ENCODE results near the gene TCF12.
A peak's percentile ranks its signal among the peaks of the same experiment; 100 is the strongest.

TCF12 gene

DNA sequence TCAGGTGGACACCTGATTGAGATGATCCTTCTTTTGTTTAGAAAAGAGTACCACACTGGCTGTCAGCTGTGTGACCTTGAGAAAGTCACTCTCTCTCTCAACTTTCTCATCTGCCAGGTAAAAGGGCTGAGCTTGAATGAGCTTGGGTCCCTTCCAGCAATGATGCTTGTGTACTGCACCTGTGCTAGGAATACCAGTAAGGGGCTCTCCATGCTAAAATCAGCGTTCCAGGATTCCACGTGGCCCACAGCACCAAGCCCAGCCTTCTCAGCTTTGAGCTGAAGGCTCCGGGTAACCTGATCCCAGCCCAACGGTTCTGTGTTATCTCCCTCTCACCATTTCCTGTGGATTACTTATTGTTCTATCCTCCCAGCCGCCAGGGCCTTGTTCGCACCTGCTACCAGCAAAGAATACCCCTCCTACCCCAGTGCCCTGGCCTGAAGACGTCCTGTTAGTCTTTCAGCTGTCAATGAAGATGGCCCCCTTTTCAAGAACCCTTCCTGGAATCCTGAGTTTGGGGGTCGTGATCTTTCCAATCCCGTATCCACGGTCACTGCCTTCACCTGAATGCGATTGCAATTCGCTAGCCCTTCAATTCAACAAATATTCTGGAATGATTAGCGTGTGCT lies 403.6 kb downstream of the TCF12 start:
- DNase-seq (ENCODE audit: low spot score) = no peak

DNA sequence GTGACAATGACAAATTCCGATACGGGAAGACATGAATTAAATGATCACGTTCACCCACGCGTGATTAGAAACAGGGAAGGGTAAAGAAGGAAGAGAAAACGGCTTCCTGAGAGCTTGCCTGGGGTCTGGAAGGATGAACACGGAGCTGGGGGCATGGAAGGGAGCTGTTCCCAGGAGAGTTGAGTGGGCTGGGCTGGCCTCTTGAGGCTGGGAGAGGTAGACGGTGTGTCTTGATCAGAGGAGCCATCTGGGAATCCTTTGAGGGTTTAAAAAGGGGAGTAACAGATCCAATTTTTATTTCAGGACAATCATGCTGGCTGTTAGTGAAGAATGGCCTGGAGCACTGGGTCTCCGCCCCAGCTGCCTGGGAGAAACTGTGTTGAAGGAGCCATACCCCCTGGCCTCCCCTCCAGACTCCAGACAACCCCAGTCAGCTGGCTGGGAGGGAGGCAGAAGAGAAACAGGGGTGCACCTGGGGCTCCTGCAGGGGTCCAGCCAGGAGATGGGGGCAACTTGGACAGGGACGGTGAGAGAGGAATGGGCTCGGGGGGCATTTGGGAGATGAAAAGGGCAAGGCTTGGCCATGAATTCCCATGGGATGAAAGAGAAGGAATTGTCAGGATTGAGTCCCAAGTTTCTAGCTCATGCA lies 404.3 kb downstream of the TCF12 start:
- no peak for DNase-seq (ENCODE audit: low spot score)

DNA sequence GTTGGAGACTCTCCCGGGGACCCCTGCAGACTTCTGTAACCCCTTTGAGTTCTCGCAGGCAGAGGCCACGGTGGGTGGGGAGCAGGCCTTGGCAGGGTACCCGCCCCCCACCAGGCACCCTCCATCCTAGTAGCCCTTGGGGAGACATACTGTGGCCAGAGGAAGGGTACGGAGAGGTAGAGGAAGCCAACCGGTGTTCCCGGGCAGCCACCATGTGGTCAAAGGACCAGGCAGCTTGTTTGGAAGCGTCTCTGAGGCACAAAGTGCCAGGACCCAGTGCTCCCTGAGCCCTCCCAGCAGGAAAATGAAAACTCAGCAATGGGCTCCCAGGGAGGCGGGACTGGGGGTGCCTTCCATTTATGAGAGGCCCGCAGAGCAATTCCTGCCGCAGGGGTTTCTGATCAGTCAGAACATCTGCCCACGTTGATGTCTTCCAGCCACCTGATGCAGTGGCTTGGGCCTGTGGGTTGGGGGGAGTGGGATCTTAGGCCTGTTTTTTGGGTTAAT lies 404.9 kb downstream of the TCF12 start:
- DNase-seq (ENCODE audit: low spot score) = no peak

DNA sequence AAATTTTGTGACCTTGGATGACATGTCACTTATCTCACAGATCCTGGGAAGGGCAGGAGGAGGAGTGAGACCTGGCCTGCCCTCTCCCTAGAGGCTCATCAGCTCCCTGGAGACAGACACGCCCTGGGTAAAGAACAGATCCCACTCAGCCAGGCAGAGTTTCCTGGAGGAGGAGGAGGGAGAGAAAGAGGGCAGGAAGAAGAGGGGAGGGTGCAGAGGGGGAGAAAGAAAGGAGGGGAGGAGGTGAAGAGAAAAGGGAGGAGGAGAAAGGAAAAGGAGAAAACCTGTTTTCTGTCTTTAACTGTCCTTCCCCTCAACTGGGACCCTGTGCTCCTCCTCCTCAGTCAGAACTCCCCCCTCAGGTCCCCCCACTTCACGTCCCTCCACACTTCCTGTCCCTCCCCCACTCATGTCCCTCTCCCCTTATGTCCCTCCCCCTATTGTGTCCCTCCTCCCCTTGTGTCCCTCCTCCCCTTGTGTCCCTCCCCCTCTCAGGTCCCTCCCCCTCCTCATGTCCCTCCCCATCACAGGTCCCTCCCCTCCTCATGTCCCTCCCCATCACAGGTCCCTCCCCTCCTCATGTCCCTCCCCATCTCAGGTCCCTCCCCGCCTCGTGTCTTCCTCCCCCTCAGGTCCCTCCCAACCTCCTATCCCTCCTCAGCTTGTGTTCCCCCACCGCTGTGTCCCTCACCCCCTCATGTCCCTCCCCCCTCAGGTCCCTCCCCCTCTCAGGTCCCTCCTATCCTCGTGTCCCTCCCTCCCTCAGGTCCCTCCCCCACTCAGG lies 405.6 kb downstream of the TCF12 start:
- peak; percentile 71 for DNase-seq (ENCODE audit: low spot score)

DNA sequence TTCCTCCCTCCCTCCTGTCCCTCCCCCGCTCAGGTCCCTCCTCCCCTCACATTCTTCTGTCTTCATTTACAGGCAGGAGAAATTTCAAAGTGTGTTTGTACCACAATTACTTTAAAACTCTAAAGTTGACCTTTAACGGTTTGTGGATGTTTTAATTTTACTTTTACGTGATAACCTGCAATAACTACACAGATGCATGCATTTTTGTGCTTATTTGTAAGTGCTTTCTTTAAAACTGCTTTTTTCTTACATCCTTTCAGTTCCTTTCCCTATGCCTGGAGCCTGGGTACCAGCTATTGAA lies 406.1 kb downstream of the TCF12 start:
- no peak for DNase-seq (ENCODE audit: low spot score)

DNA sequence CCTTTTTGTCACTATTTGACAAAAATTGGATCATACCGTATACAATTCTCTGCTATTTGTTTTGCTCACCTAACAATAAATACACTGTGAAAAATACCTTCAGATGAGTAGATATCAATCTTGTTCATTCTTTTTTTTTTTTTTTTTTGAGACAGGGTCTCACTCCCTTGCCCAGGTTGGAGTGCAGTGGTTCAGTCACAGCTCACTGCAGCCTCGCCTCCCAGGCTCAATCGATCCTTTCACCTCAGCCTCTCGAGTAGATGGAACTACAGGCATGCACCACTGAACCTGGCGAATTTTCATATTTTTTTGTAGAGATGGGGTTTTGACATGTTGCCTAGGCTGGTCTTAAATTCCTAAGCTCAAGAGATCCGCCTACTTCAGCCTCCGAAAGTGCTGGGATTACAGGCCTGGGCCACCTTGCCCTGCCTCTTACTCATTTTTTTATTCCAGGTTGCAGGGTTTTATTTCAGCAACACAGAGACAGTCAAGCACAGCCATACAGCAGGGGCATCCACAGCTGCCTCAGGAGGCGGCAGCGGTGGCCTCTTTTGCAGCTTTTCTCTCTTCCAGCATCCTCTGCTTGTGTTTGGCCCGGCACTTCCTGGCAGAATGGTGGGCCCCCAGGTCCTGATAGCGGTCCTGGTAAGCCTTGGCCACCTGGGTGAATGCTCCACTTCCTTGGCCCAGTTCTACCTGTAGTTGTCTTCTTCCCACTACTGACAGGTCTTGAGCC lies 406.7 kb downstream of the TCF12 start:
- no peak for DNase-seq (ENCODE audit: low spot score)

DNA sequence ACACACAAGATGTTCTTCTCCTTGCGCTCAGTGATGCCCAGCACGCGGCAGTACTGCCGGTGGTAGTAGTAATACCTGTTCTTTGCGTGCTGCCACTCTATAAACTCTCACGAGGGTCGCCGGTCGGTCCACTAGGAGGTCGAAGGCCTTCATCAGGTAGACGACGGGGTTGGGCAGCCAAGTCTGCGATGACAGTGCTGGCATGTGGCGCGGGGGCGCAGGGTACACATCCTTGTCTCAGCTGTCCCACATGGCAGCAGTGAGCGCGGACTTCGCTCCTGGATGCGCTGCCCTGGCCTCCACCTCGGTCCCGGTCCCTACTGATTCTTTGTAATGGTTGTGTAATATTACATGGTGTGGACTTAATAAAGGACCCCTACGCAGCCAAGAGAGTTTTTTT lies 407.8 kb downstream of the TCF12 start:
- DNase-seq (ENCODE audit: low spot score) = no peak

DNA sequence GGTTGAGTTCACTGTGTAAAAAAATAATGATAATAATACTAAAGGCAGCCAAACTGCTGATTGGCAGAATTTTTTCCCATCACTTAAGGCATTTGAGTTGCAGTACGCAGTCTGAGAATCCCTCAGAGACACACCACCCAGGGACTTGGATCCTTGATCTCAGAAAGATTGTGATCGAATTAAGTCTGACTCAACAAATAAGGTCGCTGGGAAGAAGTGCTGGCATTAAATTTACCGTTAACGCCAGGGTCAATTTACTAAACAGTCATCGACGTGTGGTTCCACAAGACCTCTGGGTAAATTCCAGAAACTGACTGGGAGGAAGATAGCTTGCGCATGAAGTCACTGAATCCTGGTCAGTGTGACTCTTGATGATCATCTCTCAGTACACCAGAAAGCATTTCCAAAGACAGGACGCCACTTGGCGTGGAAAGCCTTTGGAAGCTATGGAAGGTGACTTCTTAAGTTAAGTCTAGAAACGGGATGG lies 409.6 kb downstream of the TCF12 start:
- no peak for DNase-seq (ENCODE audit: low spot score)

DNA sequence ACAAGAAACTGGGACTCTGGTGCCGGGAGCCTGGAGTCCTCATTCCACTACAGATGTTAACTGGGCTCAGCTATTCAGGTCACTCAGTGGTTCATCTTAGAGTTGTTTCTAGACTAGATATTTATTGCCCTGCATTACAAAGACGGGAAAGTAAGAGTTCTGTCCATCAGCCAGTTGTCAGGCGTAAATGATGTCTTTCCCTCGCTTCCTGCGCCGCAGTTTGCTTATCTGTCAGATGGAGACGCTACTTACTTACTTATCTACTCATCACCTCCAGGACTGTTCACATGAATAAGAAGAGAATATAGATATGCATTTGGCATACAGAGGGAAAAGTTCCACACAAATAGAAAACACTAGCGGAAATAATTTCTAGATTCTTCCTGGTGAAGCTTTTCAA lies 410.0 kb downstream of the TCF12 start:
- DNase-seq (ENCODE audit: low spot score) = no peak

DNA sequence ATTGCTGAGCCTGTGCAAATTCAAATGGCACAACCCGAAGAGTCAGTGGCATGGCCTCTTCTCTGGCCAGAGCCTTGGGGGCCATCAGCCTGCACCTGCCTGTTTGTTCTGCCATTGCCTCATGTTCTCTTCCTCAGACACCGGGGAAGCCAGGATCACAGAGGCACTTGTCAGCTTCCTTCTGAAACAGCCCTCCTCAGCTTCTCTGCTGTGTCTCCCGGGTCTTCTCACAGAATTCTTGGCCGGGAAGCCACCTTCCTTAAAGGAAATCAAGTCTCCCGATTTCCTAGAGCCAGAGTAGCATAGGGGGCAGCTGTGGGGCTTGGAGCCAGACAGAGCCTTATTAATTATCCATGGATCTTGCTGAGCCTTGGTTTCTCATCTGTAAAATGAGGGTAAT lies 410.5 kb downstream of the TCF12 start:
- DNase-seq (ENCODE audit: low spot score) = no peak

DNA sequence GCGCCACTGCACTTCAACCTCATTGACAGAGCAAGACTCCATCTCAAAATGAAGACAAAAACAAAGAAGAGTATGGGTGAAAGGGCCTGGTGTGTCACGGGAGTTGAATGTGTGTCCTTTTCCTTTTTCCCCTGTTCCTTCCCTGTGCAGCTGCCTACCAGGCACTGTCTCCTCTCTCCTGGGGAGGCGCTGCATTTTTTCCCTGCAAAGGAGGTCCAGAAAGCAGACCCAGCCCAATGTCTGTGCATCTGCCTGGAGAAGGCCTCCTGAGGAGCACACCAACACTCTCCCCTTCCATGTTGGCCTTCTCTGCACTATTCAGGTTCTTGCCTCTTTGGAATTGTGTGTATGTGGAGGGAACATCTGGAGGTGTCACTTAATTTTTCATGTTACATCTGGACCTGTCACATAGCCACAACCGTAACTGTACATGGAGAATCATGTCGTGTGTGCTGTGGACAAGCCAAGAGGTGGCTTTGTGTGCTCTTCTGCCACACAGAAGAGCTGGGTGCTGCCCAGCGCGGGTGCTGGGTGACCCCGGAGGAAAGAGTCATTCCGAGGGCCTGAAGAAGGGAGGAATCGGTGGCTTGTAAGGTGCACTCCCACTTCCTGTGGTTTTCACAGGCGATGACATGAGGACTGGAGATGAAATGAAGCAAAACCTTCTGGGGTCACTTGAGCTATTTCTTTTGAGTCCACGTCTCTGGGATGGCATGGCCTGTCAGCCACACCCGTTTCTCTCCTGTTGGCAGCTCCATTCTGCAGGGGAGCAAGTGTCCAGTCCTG lies 411.3 kb downstream of the TCF12 start:
- no peak for DNase-seq (ENCODE audit: low spot score)

DNA sequence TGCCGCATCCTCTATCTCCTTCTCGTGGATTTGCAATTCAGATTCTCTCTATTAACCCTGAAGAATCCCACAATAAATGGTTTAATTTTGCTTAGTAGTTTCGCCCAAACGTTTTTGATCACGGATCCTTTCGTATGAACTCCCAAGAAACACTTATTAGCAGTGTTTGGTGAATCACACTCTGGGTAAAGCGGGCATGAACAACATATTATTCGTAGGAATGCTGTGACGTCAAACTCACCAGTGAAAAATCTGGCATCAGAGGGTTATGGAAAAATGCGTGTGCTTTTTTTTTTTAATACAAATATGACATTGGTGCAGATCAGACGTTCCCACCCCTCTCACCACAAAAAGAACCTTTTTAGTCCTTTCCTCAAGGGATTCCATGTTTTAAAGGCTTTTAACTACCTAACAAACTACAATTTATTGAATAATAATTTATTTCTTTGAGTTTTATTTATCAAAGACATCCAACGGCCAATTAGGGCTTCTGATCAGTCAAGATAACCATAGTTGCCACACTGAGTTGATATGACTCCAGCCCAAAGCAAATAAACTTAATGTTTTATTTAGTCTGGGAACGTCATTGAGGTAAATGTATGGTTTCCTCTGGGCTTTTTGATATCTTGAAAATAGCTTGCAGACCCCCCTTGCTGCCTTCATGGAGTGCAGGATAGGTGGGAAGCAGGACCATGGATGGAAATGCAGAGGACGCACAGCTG lies 412.3 kb downstream of the TCF12 start:
- no peak for DNase-seq (ENCODE audit: low spot score)

DNA sequence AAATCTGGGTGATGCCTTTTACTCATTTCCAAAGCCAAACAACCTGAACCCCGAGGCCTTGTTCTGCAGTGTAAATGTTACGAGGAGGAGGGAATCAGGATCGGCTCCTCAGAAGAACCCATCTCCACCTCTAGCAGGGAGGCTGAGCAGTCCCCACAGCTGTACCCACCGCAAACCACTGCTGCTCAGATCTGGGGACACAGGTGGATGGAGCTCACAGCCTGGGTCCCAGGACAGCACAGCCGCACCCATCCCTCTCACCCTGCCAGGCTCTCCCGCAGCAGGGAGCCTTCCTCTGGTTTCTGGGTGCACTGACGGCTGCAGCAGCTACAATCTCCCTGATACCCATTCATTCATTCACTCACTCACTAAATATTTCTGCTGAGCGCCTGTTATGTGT lies 413.9 kb downstream of the TCF12 start:
- DNase-seq (ENCODE audit: low spot score) = no peak

DNA sequence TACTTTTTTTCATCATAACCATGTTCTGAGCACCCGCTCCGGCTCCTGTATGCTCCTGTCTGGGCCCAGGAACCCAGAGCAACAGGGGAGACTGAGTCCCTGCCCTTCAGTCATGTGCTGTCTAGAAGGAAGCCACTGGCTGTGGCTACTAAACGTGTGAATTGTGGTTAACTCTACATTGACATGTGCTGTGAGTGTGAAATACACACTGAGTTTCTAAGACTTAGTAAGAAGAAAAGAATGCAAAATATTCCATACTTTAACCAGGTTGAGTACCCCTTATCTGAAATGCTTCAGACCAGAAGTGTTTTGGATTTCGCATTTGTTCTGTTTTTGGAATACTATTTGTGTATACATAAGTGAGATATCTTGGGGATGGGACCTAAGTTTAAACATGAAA lies 415.0 kb downstream of the TCF12 start:
- DNase-seq (ENCODE audit: low spot score) = no peak

DNA sequence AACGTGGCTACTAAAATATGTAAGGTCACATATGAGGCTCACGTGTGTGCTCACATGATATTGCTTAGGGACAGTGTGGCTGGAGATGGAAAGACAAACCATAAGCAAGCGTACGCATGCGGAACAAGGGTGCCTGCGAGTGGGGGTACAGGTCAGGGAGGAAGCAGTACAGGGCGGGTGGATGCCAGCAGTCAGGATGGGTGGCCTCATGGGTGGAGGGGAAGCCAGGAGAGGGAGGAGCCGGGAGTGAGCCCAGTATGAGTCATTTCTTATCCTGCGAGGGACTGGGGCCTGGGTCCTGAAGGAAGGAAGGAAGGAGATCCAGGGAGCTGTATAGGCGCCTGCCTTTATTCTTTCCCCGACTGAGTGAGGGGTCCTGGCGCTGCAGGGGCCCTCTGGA lies 415.8 kb downstream of the TCF12 start:
- no peak for DNase-seq (ENCODE audit: low spot score)

DNA sequence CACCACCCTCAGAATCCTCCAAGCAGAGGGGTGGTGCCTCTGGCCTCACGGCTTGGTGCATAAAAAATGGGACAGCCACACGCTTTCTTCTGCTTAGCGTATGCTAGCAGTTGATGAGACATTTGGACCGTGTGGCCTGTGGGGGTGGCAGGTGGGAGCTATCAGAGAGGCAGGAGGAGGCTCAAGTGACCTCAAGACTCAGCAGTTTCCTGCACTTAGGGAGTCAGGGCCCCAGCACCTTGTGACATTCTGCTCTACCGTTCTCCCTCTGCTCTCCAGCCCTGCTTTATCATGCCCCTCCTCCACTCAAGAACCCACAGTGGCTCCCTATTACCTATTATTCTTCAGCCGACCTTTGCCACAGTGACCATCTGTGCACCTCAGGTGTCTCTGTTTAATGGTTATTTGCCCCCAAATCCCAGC lies 416.9 kb downstream of the TCF12 start:
- DNase-seq (ENCODE audit: low spot score) = no peak

DNA sequence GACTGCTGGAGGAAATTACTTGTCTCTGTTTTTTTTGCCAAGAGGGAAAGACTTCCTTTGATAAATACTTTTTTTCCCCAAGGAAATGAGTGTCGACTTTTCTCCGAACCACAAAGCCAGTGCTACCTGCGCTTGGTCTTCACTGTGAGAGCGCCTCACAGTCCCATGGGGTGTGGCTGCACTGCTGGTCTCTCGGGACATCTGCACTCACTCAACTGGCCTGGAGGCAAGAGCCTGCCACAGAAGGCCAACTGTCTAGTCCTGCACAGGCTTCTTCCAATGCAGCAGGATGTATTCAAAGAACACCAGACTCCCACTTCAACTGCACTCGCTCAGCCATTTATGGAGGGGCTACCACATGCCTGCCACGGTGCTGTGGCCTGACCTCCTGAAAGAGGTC lies 417.3 kb downstream of the TCF12 start:
- DNase-seq (ENCODE audit: low spot score) = no peak

DNA sequence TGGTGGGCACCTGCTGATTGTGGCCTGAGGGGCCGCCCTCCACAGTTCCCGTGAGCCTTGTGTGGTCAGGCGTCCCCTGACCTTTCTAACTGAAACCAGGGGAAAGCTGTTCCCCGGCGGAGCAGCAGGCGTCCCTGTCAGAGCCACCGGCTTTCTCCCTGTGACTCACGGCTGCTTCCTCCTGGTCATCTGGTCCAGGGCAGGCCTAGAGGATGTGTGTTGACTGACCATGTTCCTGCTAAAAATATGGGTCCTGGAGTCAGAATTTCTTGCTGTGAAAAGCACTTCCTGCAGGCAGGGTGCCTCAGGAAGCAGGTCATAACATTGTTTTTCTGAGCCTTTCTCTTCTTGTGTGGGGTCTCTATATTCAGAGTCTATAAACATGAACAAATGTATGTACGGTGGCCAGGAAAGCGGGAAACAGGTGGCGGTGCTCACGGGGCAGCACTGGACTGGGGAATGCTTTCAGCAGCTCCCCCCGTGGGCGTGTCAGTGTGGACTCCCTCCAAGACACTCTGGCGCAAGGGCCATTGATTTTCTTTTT lies 419.5 kb downstream of the TCF12 start:
- DNase-seq (ENCODE audit: low spot score) = no peak

DNA sequence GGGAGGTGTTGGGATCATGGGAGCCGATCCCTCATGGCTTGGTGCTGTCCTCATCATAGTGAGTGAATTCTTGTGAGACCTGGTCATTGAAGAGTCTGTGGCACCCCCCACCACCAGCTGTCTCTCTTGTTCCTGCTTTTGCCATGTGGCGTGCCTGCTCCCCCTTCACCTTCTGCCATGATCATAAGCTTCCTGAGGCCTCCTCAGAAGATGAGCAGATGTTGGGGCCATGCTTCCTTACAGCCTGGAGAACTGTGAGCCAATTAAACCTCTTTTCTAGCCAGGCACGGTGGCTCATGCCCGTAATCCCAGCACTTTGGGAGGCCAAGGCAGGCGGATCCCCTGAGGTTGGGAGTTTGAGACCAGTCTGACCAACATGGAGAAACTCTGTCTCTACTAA lies 420.9 kb downstream of the TCF12 start:
- DNase-seq (ENCODE audit: low spot score) = no peak
